Germinal center (tissue), 1 donor: ENCODE measurements around the gene OR1J1.

Experiments used
- DNase-seq: peaks from one replicate; pipeline ENCODE4 v3.0.0; 2012; ENCODE audit warnings: mixed read lengths, low spot score

The OR1J1 gene

GRCh38 chr9:122445155-122445749 lies 32.5 kb downstream of the OR1J1 start:
- no peak for DNase-seq

- DNase-seq = no peak
These were observed 33.5 kb downstream of the OR1J1 start for GRCh38 chr9:122444041-122444733.

GRCh38 chr9:122442568-122442967 lies 35.2 kb downstream of the OR1J1 start:
- DNase-seq = no peak
